KOPT-K1 (cell line): ENCODE results near the gene ATOSA.

Source experiments
- H3K27ac ChIP-seq: fragments of 200-600 bp; sonication (generic); 2 replicates; pipeline ENCODE4 v1.5.1; 2016; ENCODE audit warnings: antibody characterized with exemption, mild to moderate bottlenecking, low read depth, low read length; ENCODE audit not compliant: poor library complexity, severe bottlenecking
- H3K36me3 ChIP-seq: fragments of 200-600 bp; sonication (generic); 2 replicates; pipeline ENCODE4 v1.5.1; 2017; ENCODE audit warnings: antibody characterized with exemption, mild to moderate bottlenecking, low read length, moderate library complexity; ENCODE audit not compliant: insufficient read depth
- H3K9me3 ChIP-seq: fragments of 200-600 bp; sonication (generic); 2 replicates; pipeline ENCODE4 v1.5.1; 2017; ENCODE audit warnings: antibody characterized with exemption, low read length, mild to moderate bottlenecking; ENCODE audit not compliant: insufficient read depth, poor library complexity, severe bottlenecking

The ATOSA gene

GRCh38 chr15:52706091-52706490, 26.9 kb upstream of the ATOSA start:
- Histone ChIP-seq H3K36me3 (no peaks in the 10 kb centered on the region), H3K27ac (no peak overlapping the region), H3K9me3 (no peaks in the 10 kb centered on the region)

GRCh38 chr15:52702390-52702789, 23.2 kb upstream of the ATOSA start:
- no peaks in the 10 kb centered on the region for H3K36me3 ChIP-seq
- H3K9me3 ChIP-seq, result no peaks in the 10 kb centered on the region
- H3K27ac ChIP-seq, result no peak overlapping the region

- no peak overlapping the region for H3K27ac ChIP-seq
- no peaks in the 10 kb centered on the region for H3K36me3 ChIP-seq
- no peaks in the 10 kb centered on the region for H3K9me3 ChIP-seq
Measured at GRCh38 chr15:52699457-52699856, 20.3 kb upstream of the ATOSA start.

- Histone ChIP-seq H3K27ac (no peak overlapping the region), H3K9me3 (no peaks in the 10 kb centered on the region), H3K36me3 (no peaks in the 10 kb centered on the region)
Measured at GRCh38 chr15:52698514-52698913, 19.3 kb upstream of the ATOSA start.

- Histone ChIP-seq H3K36me3 (no peaks in the 10 kb centered on the region), H3K9me3 (no peaks in the 10 kb centered on the region), H3K27ac (no peak overlapping the region)
Measured at GRCh38 chr15:52697051-52697450, 17.9 kb upstream of the ATOSA start.

- Histone ChIP-seq H3K36me3 (no peaks in the 10 kb centered on the region), H3K27ac (no peak overlapping the region), H3K9me3 (no peaks in the 10 kb centered on the region)
Measured at GRCh38 chr15:52695154-52695553, 16.0 kb upstream of the ATOSA start.

- Histone ChIP-seq H3K9me3 (no peaks in the 10 kb centered on the region), H3K27ac (no peak overlapping the region), H3K36me3 (no peaks in the 10 kb centered on the region)
Measured at GRCh38 chr15:52689562-52689961, 10.4 kb upstream of the ATOSA start.

GRCh38 chr15:52683580-52683979, 4.4 kb upstream of the ATOSA start:
- Histone ChIP-seq H3K9me3 (no peaks in the 10 kb centered on the region), H3K36me3 (no peaks in the 10 kb centered on the region), H3K27ac (peak overlapping the region; percentile 36)

- no peaks in the 10 kb centered on the region for H3K36me3 ChIP-seq
- no peaks in the 10 kb centered on the region for H3K9me3 ChIP-seq
- H3K27ac ChIP-seq, result peak overlapping the region; percentile 36
Measured at GRCh38 chr15:52682781-52683180, 3.6 kb upstream of the ATOSA start.

- Histone ChIP-seq H3K36me3 (no peaks in the 10 kb centered on the region), H3K9me3 (no peaks in the 10 kb centered on the region), H3K27ac (no peak overlapping the region)
Measured at GRCh38 chr15:52682200-52682599, 3.0 kb upstream of the ATOSA start.

- Histone ChIP-seq H3K9me3 (no peaks in the 10 kb centered on the region), H3K27ac (no peak overlapping the region), H3K36me3 (no peaks in the 10 kb centered on the region)
Measured at GRCh38 chr15:52681441-52681840, 2.3 kb upstream of the ATOSA start.

- no peak overlapping the region for H3K27ac ChIP-seq
- H3K36me3 ChIP-seq, result peaks cover under 1% of the 10 kb centered on the region; the same call in 1 of the 2 replicates
- no peaks in the 10 kb centered on the region for H3K9me3 ChIP-seq
Measured at GRCh38 chr15:52680761-52681160, 1.6 kb upstream of the ATOSA start.

GRCh38 chr15:52680041-52680391, 828 bp upstream of the ATOSA start:
- peak overlapping the region; percentile 83 for H3K27ac ChIP-seq
- peaks cover 8% of the 10 kb centered on the region; the same call in 1 of the 2 replicates for H3K36me3 ChIP-seq
- no peaks in the 10 kb centered on the region for H3K9me3 ChIP-seq

GRCh38 chr15:52678468-52679231, 538 bp downstream of the ATOSA start:
- Histone ChIP-seq H3K36me3 (peaks cover 12% of the 10 kb centered on the region; the same call in 1 of the 2 replicates), H3K27ac (peak overlapping the region; percentile 83), H3K9me3 (no peaks in the 10 kb centered on the region)

- Histone ChIP-seq H3K36me3 (peaks cover 20% of the 10 kb centered on the region; the same call in 1 of the 2 replicates), H3K27ac (peak overlapping the region; percentile 83), H3K9me3 (no peaks in the 10 kb centered on the region)
Measured at GRCh38 chr15:52677593-52678467, 1.4 kb downstream of the ATOSA start.
